GM19043 (cell line): ENCODE measurements around the gene METTL25B.
A peak's percentile ranks its signal among the peaks of the same experiment; 100 is the strongest.
"Not testable (repeated sequence)": the region's sequence is repeated elsewhere in the genome, so short reads cannot be mapped to it uniquely, and the experiment has no call there.

Source experiments
- ATAC-seq: cut with Tn5 transposase; IDR thresholded peaks from one replicate; pipeline ENCODE4 v1.9.1; 2021; ENCODE audit warnings: low read depth; ENCODE audit not compliant: unreplicated experiment

Gene METTL25B

GRCh38 chr1:156746728-156747631 lies 18.7 kb downstream of the METTL25B start:
- no peak for ATAC-seq

- ATAC-seq: no peak
Observed at GRCh38 chr1:156747742-156748669, 19.7 kb downstream of the METTL25B start.

DNA sequence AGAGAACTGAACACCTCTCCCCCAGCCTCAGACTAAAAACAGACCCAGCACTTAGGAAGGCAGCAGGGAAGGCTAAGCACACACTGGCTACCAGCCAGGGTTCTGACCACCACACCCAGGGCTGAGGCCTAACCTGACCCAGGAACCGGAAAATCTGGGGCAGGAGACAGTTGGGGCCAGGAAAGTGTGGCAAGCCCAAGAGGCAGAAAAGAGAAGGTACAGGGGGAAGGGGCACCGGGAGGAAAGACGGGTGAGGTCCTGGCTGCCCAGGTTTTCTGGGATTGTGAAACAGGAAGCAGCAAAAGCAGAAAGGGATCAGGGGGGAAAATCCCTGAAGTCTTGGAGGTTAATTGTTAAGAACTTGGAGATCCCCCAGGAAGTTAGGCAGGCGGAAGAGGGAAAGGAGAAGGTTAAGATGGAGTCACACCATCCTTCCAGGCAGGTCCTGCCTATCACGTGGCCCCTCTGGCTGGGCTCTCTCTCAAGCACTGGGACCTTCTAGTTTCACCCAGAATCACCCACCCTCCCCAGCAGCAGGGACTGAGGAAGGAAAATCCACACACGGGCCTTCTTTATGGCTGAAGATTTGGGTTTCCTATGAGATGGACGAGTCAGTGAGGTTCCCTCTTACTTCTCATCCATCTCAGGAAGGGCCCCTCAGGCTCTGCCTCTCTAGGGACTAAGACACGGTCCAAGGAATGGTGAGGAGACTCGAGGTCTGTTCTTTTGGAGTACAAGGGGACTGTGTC lies 20.6 kb downstream of the METTL25B start:
- no peak for ATAC-seq

GRCh38 chr1:156749419-156750118 lies 21.3 kb downstream of the METTL25B start:
- no peak for ATAC-seq

- no peak for ATAC-seq
Observed at GRCh38 chr1:156750191-156750672, 22.0 kb downstream of the METTL25B start.

- ATAC-seq: peak; percentile 13
Observed at GRCh38 chr1:156750711-156751450, 22.6 kb downstream of the METTL25B start.

DNA sequence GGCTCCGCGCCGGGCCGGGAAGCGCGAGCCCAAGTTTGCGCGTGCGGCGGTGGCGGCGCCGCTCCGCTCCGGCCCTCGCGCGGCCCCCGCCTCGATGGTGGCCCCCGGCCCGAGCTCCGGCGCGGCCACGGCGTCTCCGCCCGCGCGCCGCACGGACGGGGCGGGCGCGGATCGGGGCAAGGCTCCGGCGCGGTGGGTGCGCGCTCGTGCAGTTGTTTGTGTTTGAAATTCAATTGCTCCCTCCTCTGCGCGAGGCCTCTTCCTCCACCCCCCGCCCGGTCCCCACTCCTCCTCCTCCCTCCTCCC lies 23.1 kb downstream of the METTL25B start, which contains the start of gene HDGF:
Gene HDGF, minus strand, starts transcription at position 225 of the 306 bp plus-strand sequence. CDS start 246 bp downstream, outside the sequence.
- ATAC-seq: no peak

DNA sequence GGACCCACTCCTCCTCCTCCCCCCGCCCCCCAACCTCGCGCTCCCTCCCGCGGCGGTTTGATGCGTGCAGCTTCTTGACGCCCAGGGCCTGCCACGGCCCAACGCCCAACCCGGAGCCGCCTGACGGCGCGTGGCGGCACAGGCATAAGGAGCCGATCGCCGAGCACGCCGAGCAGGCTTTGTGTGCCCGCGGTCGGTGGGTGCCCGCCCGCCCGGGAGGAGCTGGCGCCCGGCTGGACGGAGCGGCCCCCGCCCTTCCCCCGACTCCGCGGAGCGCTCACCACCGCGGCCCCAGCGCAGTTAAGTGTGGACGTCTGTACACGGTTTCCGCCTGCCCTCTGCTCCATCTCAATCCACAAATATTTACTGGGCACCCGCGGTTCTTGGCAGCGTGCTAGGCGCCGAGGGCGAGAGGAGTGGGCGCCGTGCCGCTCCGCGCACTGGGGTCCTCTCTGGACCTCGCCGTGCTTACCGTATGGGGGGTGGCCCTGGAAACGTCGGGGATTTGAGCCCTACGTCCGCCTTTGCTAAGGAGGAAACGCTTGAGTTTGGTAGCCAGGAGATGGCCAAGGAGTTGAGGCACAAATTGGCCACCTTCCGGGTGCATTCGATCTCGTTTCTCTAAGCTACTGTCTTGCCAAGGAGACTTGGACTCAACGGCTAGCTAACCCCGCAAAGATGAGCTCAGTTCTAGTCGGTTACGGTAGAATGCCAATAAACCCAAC lies 23.6 kb downstream of the METTL25B start:
- ATAC-seq: peak; percentile 62

DNA sequence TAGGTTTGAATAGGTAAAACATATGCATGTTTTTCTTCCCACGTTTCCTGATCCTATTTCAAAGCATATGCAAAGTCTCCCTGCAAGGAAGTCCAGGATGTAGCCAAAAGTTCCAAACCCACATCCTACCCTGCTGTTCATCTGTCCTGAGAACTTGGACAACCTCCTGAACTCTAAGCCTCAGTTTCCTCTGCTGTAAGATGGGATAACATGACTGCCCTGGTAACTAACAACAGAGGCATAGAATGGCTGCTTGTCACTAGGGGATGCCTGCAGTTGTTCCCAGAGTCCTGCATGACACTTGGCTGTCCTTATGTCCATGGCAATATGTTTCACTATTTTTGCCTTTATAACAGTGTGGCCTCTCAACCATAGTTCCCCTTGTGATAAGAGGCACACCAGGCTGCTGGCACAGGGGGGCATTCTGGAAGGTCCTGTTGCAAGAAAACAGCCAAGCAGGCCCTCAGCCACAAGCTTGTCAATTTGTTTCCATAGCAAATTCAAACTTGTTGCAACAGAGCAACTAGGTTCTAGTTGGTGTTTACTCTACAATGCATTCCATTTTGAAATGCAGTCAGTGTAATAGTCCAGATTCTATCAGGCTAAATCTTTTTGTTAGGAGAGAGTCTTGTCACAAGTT lies 24.7 kb downstream of the METTL25B start:
- ATAC-seq: no peak

DNA sequence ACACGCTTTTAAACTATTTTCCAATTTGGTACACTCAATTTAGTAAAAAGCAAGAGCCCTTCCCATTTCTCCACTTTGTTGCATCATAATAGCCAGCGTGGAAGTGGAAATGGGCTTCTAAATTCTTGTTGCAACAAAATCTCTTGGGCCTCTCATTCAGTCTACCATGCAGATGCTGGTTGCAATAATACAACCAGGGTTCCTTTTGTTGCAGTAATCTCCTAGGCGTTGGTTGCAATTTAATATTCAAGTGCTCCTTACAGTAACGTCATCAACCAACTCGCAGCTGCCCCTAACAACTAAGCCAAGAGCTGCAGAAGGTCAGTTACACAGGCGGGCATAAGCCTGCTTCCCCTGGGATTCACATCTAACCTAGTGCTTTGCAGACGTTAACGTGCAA lies 25.9 kb downstream of the METTL25B start:
- no peak for ATAC-seq

- no peak for ATAC-seq
Observed at GRCh38 chr1:156755527-156755950, 27.3 kb downstream of the METTL25B start.

DNA sequence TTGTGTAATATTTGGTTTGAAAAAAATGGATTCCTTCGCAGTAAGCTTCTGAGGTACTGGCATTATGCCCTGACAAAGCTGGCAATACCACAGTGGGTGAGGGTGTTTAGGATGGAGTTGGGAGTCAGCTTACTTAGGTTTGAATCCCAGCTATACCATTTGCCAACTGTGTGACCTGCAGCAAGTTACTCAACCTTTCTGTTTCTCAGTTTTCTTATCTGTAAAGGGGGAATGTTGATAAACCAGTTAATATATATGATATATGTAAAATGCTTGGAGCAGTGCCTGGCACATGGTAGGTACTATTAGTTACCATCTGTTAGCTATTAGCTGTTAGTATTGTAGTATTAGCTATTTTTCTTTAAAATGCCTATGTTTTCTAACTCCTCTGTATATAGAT lies 28.1 kb downstream of the METTL25B start:
- ATAC-seq: no peak

DNA sequence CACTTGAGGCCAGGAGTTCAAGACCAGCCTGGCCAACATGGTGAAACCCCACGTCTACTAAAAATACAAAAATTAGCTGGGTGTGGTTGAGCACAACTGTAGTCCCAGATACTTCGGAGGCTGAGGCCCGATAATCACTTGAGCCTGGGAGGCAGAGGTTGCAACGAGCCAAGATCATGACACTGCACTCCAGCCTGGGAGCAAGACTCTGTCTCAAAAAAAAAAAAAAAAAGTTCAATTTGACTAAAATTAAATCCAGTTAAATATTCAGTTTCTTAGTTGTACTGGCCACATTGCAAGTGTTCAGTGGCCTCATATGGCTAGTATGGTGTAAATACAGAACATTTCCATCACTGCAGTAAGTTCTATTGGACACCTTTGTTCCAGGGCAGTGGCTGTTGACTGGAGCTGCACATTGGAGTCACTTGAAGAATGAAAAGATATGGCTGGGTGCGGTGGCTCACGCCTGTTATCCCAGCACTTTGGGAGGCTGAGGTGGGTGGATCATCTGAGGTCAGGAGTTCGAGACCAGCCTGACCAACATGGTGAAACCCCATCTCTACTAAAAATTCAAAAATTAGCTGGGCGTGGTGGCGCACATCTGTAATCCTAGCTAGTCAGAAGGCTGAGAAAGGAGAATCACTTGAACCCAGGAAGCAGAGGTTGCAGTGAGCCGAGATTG lies 29.4 kb downstream of the METTL25B start:
- not testable (repeated sequence) for ATAC-seq

- ATAC-seq: no peak
Observed at GRCh38 chr1:156760092-156760795, 32.0 kb downstream of the METTL25B start.

- ATAC-seq: no peak
Observed at GRCh38 chr1:156760796-156761104, 32.5 kb downstream of the METTL25B start.

DNA sequence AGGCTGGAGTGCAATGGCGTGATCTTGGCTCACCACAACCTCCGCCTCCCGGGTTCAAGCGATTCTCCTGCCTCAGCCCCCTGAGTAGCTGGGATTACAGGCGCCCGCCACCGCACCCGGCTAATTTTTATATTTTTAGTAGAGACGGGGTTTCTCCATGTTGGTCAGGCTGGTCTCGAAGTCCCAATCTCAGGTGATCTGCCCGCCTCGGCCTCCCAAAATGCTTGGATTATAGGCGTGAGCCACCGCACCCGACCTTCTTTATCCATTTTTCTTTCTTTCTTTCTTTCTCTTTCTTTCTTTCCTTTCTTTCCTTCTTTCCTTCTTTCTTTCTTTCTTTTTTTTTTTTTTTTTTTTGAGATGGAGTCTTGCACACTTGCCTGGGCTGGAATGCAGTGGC lies 36.9 kb downstream of the METTL25B start:
- ATAC-seq: not testable (repeated sequence)

GRCh38 chr1:156765666-156766065 lies 37.4 kb downstream of the METTL25B start:
- ATAC-seq: no peak
